K562 (cell line): ENCODE results near the gene FPR1. TPM values are rescaled to one million over a fixed set of nuclear protein-coding genes. Genes with fewer than 3 reads are reported as not detected.

ENCODE experiments used
- CHCHD3 ChIP-seq: fragments of 250-450 bp; sonication (Bioruptor Pico); IDR thresholded peaks from 2 replicates; pipeline ENCODE4 v2.1.2; 2022; ENCODE audit warnings: mild to moderate bottlenecking
- KDM2B ChIP-seq: fragments of 250-450 bp; sonication (Bioruptor Pico); IDR thresholded peaks from 2 replicates; pipeline ENCODE4 v1.8.0; 2021; ENCODE audit warnings: mild to moderate bottlenecking, moderate library complexity
- MBD2 ChIP-seq: sonication (generic); IDR thresholded peaks from 2 replicates; pipeline ENCODE4 v1.6.1; 2016; ENCODE audit warnings: low read depth, borderline replicate concordance
- MED1 ChIP-seq: sonication (generic); formaldehyde crosslinking; IDR thresholded peaks from 2 replicates; pipeline ENCODE4 v1.8.1; 2023; ENCODE audit warnings: missing genetic modification reagents, borderline replicate concordance
- NONO ChIP-seq, 2 experiments: fragments of 200-400 bp in 1 of 2; fragments of 450-650 bp in 1 of 2; formaldehyde crosslinking in 1 of 2; IDR thresholded peaks; 2 replicates each; pipeline ENCODE4 v1.6.1; 2017; ENCODE audit warnings: low read depth in 2 of 2, mild to moderate bottlenecking in 2 of 2, moderate library complexity in 2 of 2, low read length in 1 of 2
- NR2C2 ChIP-seq, 2 experiments: fragments of 200-800 bp in 1 of 2; sonication (Bioruptor generic) in 1 of 2; sonication (generic) in 1 of 2; formaldehyde crosslinking in 1 of 2; IDR thresholded peaks; 2 replicates each; pipeline versions ENCODE4 v1.6.1 to v1.8.0; 2016 to 2022; ENCODE audit warnings: mild to moderate bottlenecking in 1 of 2, missing compliant biosample characterization in 1 of 2, missing genetic modification characterization in 1 of 2, missing genetic modification reagents in 1 of 2
- NRF1 ChIP-seq, 2 experiments: fragments of 450-650 bp; IDR thresholded peaks in 1 of 2; conservative IDR thresholded peaks in 1 of 2; 2 replicates each; pipeline ENCODE4 v1.6.1; 2014; ENCODE audit warnings: mild to moderate bottlenecking in 2 of 2
- NUFIP1 ChIP-seq: fragments of 450-650 bp; IDR thresholded peaks from 2 replicates; pipeline ENCODE4 v1.6.1; 2018; ENCODE audit not compliant: partially characterized antibody
- PCBP1 ChIP-seq: fragments of 200-400 bp; formaldehyde crosslinking; IDR thresholded peaks from 2 replicates; pipeline ENCODE4 v1.6.1; 2018; ENCODE audit warnings: mild to moderate bottlenecking, low read depth, low read length; ENCODE audit not compliant: poor library complexity, severe bottlenecking
- PRMT5 ChIP-seq: sonication (generic); formaldehyde crosslinking; IDR thresholded peaks from 2 replicates; pipeline ENCODE4 v1.5.0; 2020; ENCODE audit warnings: missing genetic modification reagents
- PTTG1 ChIP-seq: fragments of 450-650 bp; IDR thresholded peaks from 2 replicates; pipeline ENCODE4 v1.6.1; 2016; ENCODE audit warnings: low read depth, mild to moderate bottlenecking, missing genetic modification characterization, missing compliant biosample characterization
- SETDB1 ChIP-seq: IDR thresholded peaks from one replicate; pipeline ENCODE4 v1.6.1; 2012; ENCODE audit warnings: low read length, control low read depth, inconsistent platforms
- SRSF3 ChIP-seq: fragments of 200-400 bp; formaldehyde crosslinking; IDR thresholded peaks from 2 replicates; pipeline ENCODE4 v1.6.1; 2016; ENCODE audit warnings: mild to moderate bottlenecking, low read length, moderate library complexity; ENCODE audit not compliant: insufficient read depth
- TSC22D4 ChIP-seq: fragments of 450-650 bp; IDR thresholded peaks from 2 replicates; pipeline ENCODE4 v1.6.1; 2016; ENCODE audit warnings: missing genetic modification characterization, missing biosample characterization, control low read depth
- WHSC1 ChIP-seq: IDR thresholded peaks from one replicate; pipeline ENCODE4 v1.6.1; 2012; ENCODE audit warnings: low read length, control low read depth, inconsistent platforms
- ZNF274 ChIP-seq: IDR thresholded peaks from 2 replicates; pipeline ENCODE4 v1.6.1; 2011; ENCODE audit warnings: low read depth, mild to moderate bottlenecking, low read length, moderate library complexity, borderline replicate concordance
- ZNF3 ChIP-seq: fragments of 250-450 bp; sonication (Bioruptor Pico); IDR thresholded peaks from 2 replicates; pipeline ENCODE4 v1.5.0; 2021; ENCODE audit warnings: mild to moderate bottlenecking, moderate library complexity
- ZNF316 ChIP-seq: fragments of 450-650 bp; IDR thresholded peaks from 2 replicates; pipeline ENCODE4 v1.6.1; 2016
- ZNF444 ChIP-seq: fragments of 250-450 bp; sonication (Bioruptor Pico); IDR thresholded peaks from 2 replicates; pipeline ENCODE4 v1.4.0; 2020; ENCODE audit warnings: mild to moderate bottlenecking, moderate library complexity
- ZNF668 ChIP-seq: fragments of 250-450 bp; sonication (Bioruptor Pico); IDR thresholded peaks from 2 replicates; pipeline ENCODE4 v1.8.0; 2022; ENCODE audit warnings: mild to moderate bottlenecking, inconsistent platforms
- ZNF699 ChIP-seq: fragments of 250-450 bp; sonication (Bioruptor Pico); IDR thresholded peaks from 2 replicates; pipeline ENCODE4 v1.8.0; 2021; ENCODE audit warnings: mild to moderate bottlenecking, moderate library complexity; ENCODE audit not compliant: insufficient replicate concordance
- ZSCAN32 ChIP-seq: fragments of 450-650 bp; formaldehyde crosslinking; IDR thresholded peaks from 2 replicates; pipeline ENCODE4 v1.4.0; 2020; ENCODE audit warnings: mild to moderate bottlenecking, moderate library complexity
- polyA plus RNA-seq, 8 experiments: library from polyadenylated mRNA; depleted of rRNA in 4 of 8; stranded (reverse) in 5 of 8; unstranded in 3 of 8; fragments of >200 nt; fragmentation: Nextera tagmentation in 2 of 8; fragmentation: Illumina TruSeq in 1 of 8; extraction: Ambion mirVana in 2 of 8; extraction: Trizol in 1 of 8; gene quantifications; 2 replicates each; pipeline versions ENCODE4 v1.2.1 to v1.2.3, GENCODE V29; 2011 to 2014; ENCODE audit warnings: inconsistent platforms in 1 of 8, missing spikeins in 1 of 8
- total RNA-seq, 7 experiments: library from RNA; depleted of rRNA in 6 of 7; stranded (reverse); fragments of >200 nt in 6 of 7; fragmentation: Illumina TruSeq in 2 of 7; extraction: Trizol in 2 of 7; gene quantifications; 2 replicates each; pipeline versions ENCODE4 v1.2.1 to v1.2.3, GENCODE V29; 2011 to 2021; ENCODE audit warnings: low replicate concordance in 1 of 7
- TF ChIP-seq, protein P1 (sequence below): fragments of 250-450 bp; sonication (Bioruptor Pico); IDR thresholded peaks from 2 replicates; pipeline ENCODE4 v1.9.0; 2021; ENCODE audit warnings: mild to moderate bottlenecking
- TF ChIP-seq, protein P2 (sequence below), 2 experiments: fragments of 450-650 bp in 1 of 2; sonication (generic) in 1 of 2; formaldehyde crosslinking; conservative IDR thresholded peaks; 2 replicates each; pipeline versions ENCODE4 v1.4.0 to v1.8.1; 2020 to 2022; ENCODE audit warnings: mild to moderate bottlenecking in 1 of 2, missing genetic modification reagents in 1 of 2
- TF ChIP-seq, protein P3 (sequence below): fragments of 250-450 bp; sonication (Bioruptor Pico); IDR thresholded peaks from 2 replicates; pipeline ENCODE4 v1.8.0; 2021; ENCODE audit warnings: borderline replicate concordance, mild to moderate bottlenecking, moderate library complexity; ENCODE audit not compliant: poor library complexity, severe bottlenecking

Gene FPR1
- total and polyA plus RNA-seq, 9 of the 15 experiments (the other 6 are each of a cell fraction or from before 2014, with no cell fraction given) = 0.06 to 0.25 (median 0.14) TPM; not detected in 4

- no peak for TF ChIP-seq ZSCAN32 (CRISPR knock-in tag)
- TF ChIP-seq, protein P1, sequence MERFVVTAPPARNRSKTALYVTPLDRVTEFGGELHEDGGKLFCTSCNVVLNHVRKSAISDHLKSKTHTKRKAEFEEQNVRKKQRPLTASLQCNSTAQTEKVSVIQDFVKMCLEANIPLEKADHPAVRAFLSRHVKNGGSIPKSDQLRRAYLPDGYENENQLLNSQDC (CRISPR knock-in tag) = no peak
- TF ChIP-seq MBD2 = peak; percentile 59; the same call in 1 of the 2 replicates
- TF ChIP-seq, protein P2, sequence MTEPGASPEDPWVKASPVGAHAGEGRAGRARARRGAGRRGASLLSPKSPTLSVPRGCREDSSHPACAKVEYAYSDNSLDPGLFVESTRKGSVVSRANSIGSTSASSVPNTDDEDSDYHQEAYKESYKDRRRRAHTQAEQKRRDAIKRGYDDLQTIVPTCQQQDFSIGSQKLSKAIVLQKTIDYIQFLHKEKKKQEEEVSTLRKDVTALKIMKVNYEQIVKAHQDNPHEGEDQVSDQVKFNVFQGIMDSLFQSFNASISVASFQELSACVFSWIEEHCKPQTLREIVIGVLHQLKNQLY (CRISPR knock-in tag; conservative IDR thresholded peaks at IDR 0.05) = no peak
- TF ChIP-seq CHCHD3 (CRISPR knock-in tag) = no peak
- no peak for TF ChIP-seq KDM2B
- no peak for TF ChIP-seq PRMT5
- no peak for TF ChIP-seq NUFIP1
- TF ChIP-seq ZNF3 = no peak
- TF ChIP-seq TSC22D4 (tag) = no peak
- no peak for TF ChIP-seq SETDB1
- TF ChIP-seq SRSF3 = no peak
- TF ChIP-seq PCBP1 = no peak
- no peak for TF ChIP-seq ZNF668 (CRISPR knock-in tag)
- TF ChIP-seq MED1 (CRISPR knock-in tag) = no peak
- TF ChIP-seq ZNF699 (CRISPR knock-in tag) = no peak
- no peak for TF ChIP-seq WHSC1
- TF ChIP-seq NRF1 (conservative IDR thresholded peaks at IDR 0.05 in 1 of 2, IDR thresholded peaks at IDR 0.05 in 1 of 2) = 0 out of 4 replicates have a peak, but pooled peaks of 1 of the 2 experiments have one; percentile 9
- TF ChIP-seq ZNF274 = no peak
- TF ChIP-seq, protein P3, sequence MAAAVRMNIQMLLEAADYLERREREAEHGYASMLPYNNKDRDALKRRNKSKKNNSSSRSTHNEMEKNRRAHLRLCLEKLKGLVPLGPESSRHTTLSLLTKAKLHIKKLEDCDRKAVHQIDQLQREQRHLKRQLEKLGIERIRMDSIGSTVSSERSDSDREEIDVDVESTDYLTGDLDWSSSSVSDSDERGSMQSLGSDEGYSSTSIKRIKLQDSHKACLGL (CRISPR knock-in tag) = no peak
- TF ChIP-seq NONO (IDR thresholded peaks at IDR 0.05; ENCODE audit: low read depth in 2 of 2, low read length in 1 of 2) = no peak
- no peak for TF ChIP-seq PTTG1
- TF ChIP-seq ZNF316 = no peak
- TF ChIP-seq NR2C2 (CRISPR knock-in tag; IDR thresholded peaks at IDR 0.05) = no peak
- TF ChIP-seq NR2C2 (tag; IDR thresholded peaks at IDR 0.05) = peak; percentile 61
- no peak for TF ChIP-seq ZNF444 (CRISPR knock-in tag)
Observed at GRCh38 chr19:51784922-51785690, 33.4 kb upstream of the FPR1 start (continued).
